GM21717 (cell line): ENCODE measurements around the gene AIP.

Source experiments
- ATAC-seq: cut with Tn5 transposase; IDR thresholded peaks from one replicate; pipeline ENCODE4 v1.9.1; 2021; ENCODE audit warnings: mild to moderate bottlenecking, moderate library complexity; ENCODE audit not compliant: unreplicated experiment

AIP gene

GRCh38 chr11:67482827-67483798, at the start of gene AIP:
Gene AIP, plus strand, starts transcription at chr11:67483026. Its CDS starts 133 bp downstream, at chr11:67483159.
- peak; percentile 51 for ATAC-seq

- ATAC-seq: no peak
These were observed 49.1 kb upstream of the AIP start for GRCh38 chr11:67433536-67434394.

DNA sequence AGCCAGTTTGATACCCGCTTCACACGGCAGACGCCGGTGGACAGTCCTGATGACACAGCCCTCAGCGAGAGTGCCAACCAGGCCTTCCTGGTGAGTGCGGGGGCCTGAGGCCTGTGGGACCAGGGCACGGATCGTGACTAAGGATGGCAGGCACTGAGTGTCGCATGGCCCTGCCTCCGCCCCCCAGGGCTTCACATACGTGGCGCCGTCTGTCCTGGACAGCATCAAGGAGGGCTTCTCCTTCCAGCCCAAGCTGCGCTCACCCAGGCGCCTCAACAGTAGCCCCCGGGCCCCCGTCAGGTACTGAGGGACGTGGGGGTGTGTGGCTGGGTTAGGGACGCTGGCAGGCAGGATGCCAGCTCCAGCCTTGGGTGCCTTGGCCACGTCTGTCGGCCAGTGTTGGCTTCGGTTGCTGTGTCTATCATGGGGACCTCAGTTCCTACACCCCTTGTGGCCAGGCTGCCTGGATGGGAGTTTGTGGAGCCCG, 48.4 kb upstream of the AIP start:
- no peak for ATAC-seq

DNA sequence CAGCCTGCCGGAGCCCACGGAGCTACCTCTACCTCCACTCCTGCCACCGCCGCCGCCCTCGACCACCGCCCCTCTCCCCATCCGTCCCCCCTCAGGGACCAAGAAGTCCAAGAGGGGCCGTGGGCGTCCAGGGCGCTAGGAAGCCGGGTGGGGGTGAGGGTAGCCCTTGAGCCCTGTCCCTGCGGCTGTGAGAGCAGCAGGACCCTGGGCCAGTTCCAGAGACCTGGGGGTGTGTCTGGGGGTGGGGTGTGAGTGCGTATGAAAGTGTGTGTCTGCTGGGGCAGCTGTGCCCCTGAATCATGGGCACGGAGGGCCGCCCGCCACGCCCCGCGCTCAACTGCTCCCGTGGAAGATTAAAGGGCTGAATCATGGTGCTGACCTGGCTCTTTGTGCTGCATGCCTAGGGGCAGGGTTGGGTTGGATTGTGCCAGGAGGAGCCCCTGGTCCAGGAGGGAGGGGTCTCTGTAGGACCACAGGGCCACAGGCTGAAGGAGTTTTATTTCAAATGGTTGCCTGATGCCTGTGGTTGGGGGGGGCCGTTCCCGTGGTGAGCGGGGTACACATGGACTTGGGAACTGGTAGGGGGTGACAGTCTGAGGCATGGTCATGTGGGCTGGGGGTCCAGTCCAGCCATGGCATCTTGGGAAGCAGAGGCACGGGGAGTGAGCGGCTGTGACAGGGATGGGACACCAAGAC, 47.6 kb upstream of the AIP start:
- no peak for ATAC-seq

- no peak for ATAC-seq
These were observed 46.9 kb upstream of the AIP start for GRCh38 chr11:67435727-67436458.

GRCh38 chr11:67436459-67437081, 46.3 kb upstream of the AIP start:
- ATAC-seq: no peak

GRCh38 chr11:67437082-67437808, 45.6 kb upstream of the AIP start, which contains the start of gene PTPRCAP:
Gene PTPRCAP, minus strand, starts transcription at chr11:67437682. Its CDS starts 63 bp downstream, at chr11:67437619.
- no peak for ATAC-seq

- no peak for ATAC-seq
These were observed 45.0 kb upstream of the AIP start for GRCh38 chr11:67437809-67438157.

GRCh38 chr11:67438158-67438902, 44.5 kb upstream of the AIP start:
- no peak for ATAC-seq

DNA sequence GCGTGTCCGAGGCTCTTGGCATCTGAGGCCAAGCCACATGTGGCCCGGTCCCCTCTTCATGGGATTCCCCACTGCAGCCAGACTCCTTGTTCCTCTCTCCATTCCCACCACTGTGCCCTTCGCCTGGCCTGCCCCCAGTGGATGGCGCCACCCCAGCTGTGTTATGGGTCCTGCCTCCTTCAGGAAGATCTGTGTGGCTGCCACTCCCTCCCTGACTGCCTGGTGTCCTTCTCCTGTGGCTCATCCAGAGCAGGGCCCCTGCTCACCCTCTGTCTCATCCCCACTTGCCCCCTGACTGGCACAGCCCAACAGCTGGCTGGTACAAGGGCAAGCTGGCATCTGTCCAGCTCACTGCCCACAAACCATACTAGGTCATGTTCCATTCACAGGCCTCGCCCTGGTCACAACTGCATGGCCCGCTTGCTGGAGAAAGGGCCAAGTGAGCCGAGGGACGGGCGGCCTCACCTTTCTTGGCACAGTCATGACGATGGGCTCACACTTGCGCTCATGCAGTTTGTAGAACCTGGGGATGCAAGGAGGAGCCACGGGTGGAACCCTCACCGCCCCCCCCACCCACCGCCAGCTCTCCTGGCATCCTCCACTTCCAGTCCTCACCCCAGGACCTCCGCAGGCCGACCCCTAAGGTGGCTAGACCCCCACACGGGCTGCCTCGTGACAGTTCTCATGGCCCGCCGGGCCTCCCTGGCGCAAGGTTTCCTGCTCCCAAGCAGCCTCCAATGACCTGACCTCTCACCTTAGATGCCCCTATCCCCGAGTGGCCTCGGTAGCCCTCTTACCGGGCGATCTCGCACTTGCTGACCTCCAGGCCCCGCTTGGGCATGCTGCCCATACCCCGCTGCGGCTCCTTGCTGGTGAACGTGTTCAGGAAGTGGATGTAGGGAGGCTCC, 43.3 kb upstream of the AIP start:
- ATAC-seq: no peak

DNA sequence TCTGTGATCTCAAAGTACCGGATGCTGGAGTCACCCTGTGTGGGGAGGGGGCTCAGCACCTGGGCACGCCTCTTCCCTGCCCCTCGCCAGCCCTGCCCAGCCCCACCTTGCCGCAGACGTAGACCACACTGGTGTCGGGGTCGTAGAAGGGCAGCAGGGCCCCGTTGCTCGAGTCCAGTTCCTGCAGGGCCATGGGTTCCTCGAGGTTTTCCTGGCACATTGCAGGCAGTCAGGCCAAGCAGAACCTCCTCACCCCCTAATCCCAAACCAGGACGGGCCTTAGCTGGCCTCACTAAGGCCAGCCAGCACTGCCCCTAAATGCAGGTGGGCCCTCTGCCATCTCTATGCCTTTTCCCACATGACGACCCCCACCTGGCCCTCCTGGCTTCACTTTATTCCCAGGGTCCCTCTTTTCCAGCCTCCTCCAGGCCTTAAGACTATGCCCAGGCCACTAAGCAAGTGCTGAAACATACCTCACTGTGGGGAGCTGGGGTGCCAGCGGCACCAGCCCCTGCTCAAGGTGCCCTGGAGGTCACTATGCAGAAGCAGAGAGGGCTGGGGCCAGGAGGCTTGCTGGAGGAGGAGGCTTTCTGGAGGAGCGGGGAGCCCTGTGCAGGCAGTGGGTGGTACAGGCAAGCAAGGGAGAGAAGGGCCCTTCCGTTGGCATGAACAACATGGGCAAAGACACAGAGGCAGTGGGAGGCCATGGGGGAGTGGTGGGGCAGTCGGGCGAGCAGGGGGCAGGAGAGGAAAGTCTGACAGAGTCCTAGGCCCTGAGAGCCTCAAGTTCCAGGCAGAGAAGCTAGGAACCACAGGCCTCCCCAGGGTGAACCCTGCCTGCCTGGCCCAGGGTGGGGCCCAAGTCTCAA, 42.4 kb upstream of the AIP start:
- no peak for ATAC-seq

DNA sequence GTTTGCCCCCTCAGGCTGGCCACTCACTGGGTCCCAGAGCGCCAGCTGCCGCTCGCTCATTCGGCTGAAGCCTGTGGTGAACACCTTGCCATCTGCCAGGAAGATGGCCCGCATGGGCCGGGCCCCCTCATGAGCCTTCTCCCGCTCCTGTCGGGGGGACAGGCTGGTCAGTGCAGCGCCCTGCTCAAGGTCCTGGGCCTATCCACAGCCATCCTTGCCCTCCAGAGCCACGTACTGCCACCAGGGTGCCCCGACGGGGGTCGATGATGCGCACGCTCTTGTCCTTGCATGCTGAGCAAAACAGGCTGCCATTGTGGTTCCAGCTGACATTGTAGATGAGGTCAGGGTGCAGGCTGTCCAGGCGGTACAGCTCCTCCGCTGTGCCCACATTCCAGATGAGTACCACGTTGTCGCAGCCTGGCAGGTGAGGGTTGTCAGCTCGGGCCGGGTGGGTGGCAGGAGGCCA, 41.7 kb upstream of the AIP start:
- ATAC-seq: no peak

GRCh38 chr11:67441731-67442351, 41.0 kb upstream of the AIP start:
- ATAC-seq: no peak

DNA sequence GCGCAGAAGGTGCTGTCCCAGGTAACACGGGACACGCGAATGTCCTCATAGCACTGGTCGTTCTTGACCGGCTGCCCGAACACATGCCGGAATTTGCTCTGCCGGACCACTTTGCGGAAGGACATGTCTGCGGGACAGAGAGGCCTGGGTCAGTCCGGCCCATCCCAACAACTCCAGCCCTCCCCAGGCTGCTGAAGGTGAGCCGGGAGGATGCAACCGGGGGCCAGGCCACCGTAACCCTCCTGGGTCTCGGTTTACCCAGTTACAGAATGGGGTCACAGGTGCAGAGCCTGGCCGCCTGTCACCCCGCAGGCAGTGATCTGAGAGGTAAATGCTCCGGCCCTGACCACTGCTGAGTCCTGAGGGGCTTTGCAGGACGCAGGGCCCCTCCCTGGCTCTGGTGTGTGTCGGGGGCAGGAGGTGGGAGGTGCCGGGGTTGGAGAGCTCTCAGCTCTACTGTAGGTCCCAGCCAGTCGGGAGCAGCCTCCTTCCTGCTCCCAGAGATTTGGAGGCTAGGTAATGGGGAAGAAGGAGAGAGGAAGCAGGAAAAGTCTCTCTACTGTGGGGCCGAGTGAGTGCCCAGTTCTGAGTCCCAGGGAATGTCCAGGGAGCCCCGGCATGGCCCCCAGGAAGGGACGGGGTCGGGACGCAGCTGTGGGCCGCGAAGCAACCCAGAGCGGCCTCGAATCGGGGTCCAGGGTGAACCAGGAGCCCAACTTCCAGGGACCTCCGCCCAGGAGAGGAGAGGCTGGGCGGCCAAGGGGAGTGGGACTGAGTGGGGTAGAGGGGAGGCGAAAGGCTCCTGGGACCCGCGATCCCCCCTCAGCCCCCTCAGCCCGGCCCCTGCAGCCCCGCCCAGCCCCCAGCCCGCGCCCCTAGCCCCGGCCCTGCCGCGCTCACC, 40.1 kb upstream of the AIP start:
- ATAC-seq: no peak

DNA sequence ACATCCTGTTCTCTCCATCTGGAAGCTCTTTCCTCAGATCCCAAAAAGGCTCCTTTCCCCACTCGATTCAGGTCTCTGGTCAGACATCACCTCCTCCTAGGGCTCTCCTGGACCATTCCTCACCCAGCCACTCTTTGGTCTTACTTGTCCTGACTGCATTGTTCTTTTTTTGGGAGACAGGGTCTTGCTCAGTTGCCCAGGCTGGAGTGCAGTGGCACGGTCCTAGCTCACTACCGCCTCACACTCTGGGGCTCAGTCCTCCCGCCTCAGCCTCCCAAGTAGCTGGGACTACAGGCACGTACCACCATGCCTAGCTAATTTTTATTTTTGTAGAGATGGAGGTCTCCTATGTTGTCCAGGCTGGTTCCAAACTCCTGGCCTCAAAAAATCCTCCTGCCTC, 37.3 kb upstream of the AIP start:
- no peak for ATAC-seq
